WTC11 (cell line): ENCODE results near the gene TIMD4.

Source experiments
- CREM ChIP-seq: sonication (generic); formaldehyde crosslinking; IDR thresholded peaks from 2 replicates; pipeline ENCODE4 v1.8.1; 2022; ENCODE audit warnings: mild to moderate bottlenecking, missing genetic modification reagents, moderate library complexity
- FOXK1 ChIP-seq: sonication (generic); formaldehyde crosslinking; IDR thresholded peaks from 2 replicates; pipeline ENCODE4 v1.8.0; 2022; ENCODE audit warnings: mild to moderate bottlenecking, moderate library complexity, missing genetic modification reagents
- RELA ChIP-seq: sonication (generic); formaldehyde crosslinking; IDR thresholded peaks from 2 replicates; pipeline ENCODE4 v1.8.1; 2022; ENCODE audit warnings: missing genetic modification reagents, mild to moderate bottlenecking, borderline replicate concordance
- SP1 ChIP-seq: sonication (generic); formaldehyde crosslinking; conservative IDR thresholded peaks from 2 replicates; pipeline ENCODE4 v1.8.1; 2022; ENCODE audit warnings: missing genetic modification reagents
- ZBTB21 ChIP-seq: sonication (generic); formaldehyde crosslinking; IDR thresholded peaks from 2 replicates; pipeline ENCODE4 v1.8.1; 2023; ENCODE audit warnings: mild to moderate bottlenecking, missing genetic modification reagents, borderline replicate concordance
- ZNF263 ChIP-seq: sonication (generic); formaldehyde crosslinking; IDR thresholded peaks from 2 replicates; pipeline ENCODE4 v1.8.1; 2022; ENCODE audit warnings: low read depth, mild to moderate bottlenecking, moderate library complexity, missing genetic modification reagents
- TF ChIP-seq, protein P1 (sequence below): fragments of 200-600 bp; IDR thresholded peaks from 2 replicates; pipeline ENCODE4 v1.8.0; 2022; ENCODE audit warnings: antibody characterized with exemption
- TF ChIP-seq, protein P2 (sequence below): sonication (generic); formaldehyde crosslinking; IDR thresholded peaks from 2 replicates; pipeline ENCODE4 v1.8.0; 2022; ENCODE audit warnings: mild to moderate bottlenecking, missing genetic modification reagents
- TF ChIP-seq, protein P3 (sequence below): sonication (generic); formaldehyde crosslinking; IDR thresholded peaks from 2 replicates; pipeline ENCODE4 v1.8.1; 2022; ENCODE audit warnings: low read depth, missing genetic modification reagents, borderline replicate concordance

DNA sequence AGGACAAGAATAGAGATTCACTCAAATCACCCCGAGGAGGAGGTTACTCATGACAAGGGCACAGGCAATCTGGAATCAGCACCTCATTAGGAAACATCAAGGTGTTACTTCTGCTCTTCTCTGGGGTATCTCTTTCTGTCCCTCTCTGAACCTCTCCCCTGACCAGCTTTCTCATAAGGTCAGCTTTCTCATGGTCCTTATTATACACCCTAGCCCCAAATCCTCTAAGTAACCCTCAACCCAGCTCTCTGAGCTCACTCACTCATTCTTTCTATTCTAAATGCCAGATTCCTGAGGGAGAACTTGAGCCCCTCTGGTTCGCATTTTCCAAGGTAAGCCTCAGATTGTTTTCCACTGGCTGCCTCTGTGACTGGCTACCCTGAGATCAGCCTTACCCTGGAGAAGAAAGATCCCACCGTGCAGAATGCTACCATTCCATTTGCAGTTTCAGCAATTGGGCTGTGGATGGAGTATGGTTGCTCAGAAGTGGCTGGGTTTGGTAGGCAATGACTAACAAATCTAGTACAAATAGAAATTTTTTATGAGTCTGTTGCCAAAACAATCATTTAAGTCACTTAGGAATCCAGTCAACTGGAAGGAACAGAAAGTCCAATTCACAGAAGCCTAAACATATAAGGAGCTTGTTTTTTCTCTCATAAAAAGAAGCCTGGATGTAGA lies 9.0 kb upstream of the TIMD4 start:
- TF ChIP-seq, protein P1, sequence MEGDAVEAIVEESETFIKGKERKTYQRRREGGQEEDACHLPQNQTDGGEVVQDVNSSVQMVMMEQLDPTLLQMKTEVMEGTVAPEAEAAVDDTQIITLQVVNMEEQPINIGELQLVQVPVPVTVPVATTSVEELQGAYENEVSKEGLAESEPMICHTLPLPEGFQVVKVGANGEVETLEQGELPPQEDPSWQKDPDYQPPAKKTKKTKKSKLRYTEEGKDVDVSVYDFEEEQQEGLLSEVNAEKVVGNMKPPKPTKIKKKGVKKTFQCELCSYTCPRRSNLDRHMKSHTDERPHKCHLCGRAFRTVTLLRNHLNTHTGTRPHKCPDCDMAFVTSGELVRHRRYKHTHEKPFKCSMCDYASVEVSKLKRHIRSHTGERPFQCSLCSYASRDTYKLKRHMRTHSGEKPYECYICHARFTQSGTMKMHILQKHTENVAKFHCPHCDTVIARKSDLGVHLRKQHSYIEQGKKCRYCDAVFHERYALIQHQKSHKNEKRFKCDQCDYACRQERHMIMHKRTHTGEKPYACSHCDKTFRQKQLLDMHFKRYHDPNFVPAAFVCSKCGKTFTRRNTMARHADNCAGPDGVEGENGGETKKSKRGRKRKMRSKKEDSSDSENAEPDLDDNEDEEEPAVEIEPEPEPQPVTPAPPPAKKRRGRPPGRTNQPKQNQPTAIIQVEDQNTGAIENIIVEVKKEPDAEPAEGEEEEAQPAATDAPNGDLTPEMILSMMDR: no peak
- TF ChIP-seq CREM (CRISPR knock-in tag) (no peak), RELA (CRISPR knock-in tag) (no peak), ZNF263 (no peak), ZBTB21 (CRISPR knock-in tag) (no peak), SP1 (CRISPR knock-in tag) (no peak), FOXK1 (CRISPR knock-in tag) (no peak)
- TF ChIP-seq, protein P2, sequence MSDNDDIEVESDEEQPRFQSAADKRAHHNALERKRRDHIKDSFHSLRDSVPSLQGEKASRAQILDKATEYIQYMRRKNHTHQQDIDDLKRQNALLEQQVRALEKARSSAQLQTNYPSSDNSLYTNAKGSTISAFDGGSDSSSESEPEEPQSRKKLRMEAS (CRISPR knock-in tag): no peak
- TF ChIP-seq, protein P3, sequence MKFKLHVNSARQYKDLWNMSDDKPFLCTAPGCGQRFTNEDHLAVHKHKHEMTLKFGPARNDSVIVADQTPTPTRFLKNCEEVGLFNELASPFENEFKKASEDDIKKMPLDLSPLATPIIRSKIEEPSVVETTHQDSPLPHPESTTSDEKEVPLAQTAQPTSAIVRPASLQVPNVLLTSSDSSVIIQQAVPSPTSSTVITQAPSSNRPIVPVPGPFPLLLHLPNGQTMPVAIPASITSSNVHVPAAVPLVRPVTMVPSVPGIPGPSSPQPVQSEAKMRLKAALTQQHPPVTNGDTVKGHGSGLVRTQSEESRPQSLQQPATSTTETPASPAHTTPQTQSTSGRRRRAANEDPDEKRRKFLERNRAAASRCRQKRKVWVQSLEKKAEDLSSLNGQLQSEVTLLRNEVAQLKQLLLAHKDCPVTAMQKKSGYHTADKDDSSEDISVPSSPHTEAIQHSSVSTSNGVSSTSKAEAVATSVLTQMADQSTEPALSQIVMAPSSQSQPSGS (CRISPR knock-in tag): no peak
